ENCODE results near the gene THAP12.
"Not testable (repeated sequence)": the region's sequence is repeated elsewhere in the genome, so short reads cannot be mapped to it uniquely, and the experiment has no call there.

Gene THAP12

GRCh38 chr11:76415073-76415472 lies 34.1 kb upstream of the THAP12 start:
- Histone ChIP-seq H3K4me3 (ENCODE audit: low read depth, low read length) (no peak overlapping the region), H3K36me3 (no peaks in the 10 kb centered on the region), H3K27me3 (ENCODE audit: insufficient read depth, low read depth, severe bottlenecking) (no peaks in the 10 kb centered on the region), H3K9me3 (ENCODE audit: severe bottlenecking) (no peaks in the 10 kb centered on the region), H3K27ac (no peak overlapping the region)
- no peak for DNase-seq
- TF ChIP-seq CTCF (IDR thresholded peaks at IDR 0.05; ENCODE audit: low read depth, low read length) = no peak

GRCh38 chr11:76410851-76411357 lies 30.0 kb upstream of the THAP12 start:
- Histone ChIP-seq H3K27ac (no peak overlapping the region), H3K4me3 (ENCODE audit: low read depth, low read length) (no peak overlapping the region), H3K36me3 (no peaks in the 10 kb centered on the region), H3K9me3 (ENCODE audit: severe bottlenecking) (no peaks in the 10 kb centered on the region), H3K27me3 (ENCODE audit: insufficient read depth, low read depth, severe bottlenecking) (no peaks in the 10 kb centered on the region)
- peak; percentile 60 for TF ChIP-seq CTCF (IDR thresholded peaks at IDR 0.05; ENCODE audit: low read depth, low read length)
- peak; percentile 81 for DNase-seq

- Histone ChIP-seq H3K4me3 (ENCODE audit: low read depth, low read length) (peak overlapping the region; percentile 15; the same call in 1 of the 2 replicates), H3K27ac (peak overlapping the region; percentile 52; the same call in 1 of the 2 replicates), H3K9me3 (ENCODE audit: severe bottlenecking) (no peaks in the 10 kb centered on the region), H3K36me3 (no peaks in the 10 kb centered on the region), H3K27me3 (ENCODE audit: insufficient read depth, low read depth, severe bottlenecking) (no peaks in the 10 kb centered on the region)
- DNase-seq = peak; percentile 67
- TF ChIP-seq CTCF (IDR thresholded peaks at IDR 0.05; ENCODE audit: low read depth, low read length) = no peak
Observed at GRCh38 chr11:76408171-76408965, 27.4 kb upstream of the THAP12 start.

GRCh38 chr11:76406359-76406758 lies 25.4 kb upstream of the THAP12 start:
- H3K4me3 ChIP-seq (ENCODE audit: low read depth, low read length) = no peak overlapping the region
- no peak for DNase-seq
- no peaks in the 10 kb centered on the region for H3K36me3 ChIP-seq
- no peaks in the 10 kb centered on the region for H3K9me3 ChIP-seq (ENCODE audit: severe bottlenecking)
- no peak for TF ChIP-seq CTCF (IDR thresholded peaks at IDR 0.05; ENCODE audit: low read depth, low read length)
- H3K27me3 ChIP-seq (ENCODE audit: insufficient read depth, low read depth, severe bottlenecking) = no peaks in the 10 kb centered on the region
- H3K27ac ChIP-seq = no peak overlapping the region

- H3K27ac ChIP-seq; DNase-seq; H3K9me3 ChIP-seq (ENCODE audit: severe bottlenecking); H3K27me3 ChIP-seq (ENCODE audit: insufficient read depth, low read depth, severe bottlenecking); H3K36me3 ChIP-seq; H3K4me3 ChIP-seq (ENCODE audit: low read depth, low read length): not testable (repeated sequence)
Observed at GRCh38 chr11:76401484-76401883, 20.6 kb upstream of the THAP12 start.

- no peaks in the 10 kb centered on the region for H3K9me3 ChIP-seq (ENCODE audit: severe bottlenecking)
- H3K27ac ChIP-seq = no peak overlapping the region
- TF ChIP-seq CTCF (IDR thresholded peaks at IDR 0.05; ENCODE audit: low read depth, low read length) = no peak
- H3K4me3 ChIP-seq (ENCODE audit: low read depth, low read length) = no peak overlapping the region
- DNase-seq = no peak
- H3K27me3 ChIP-seq (ENCODE audit: insufficient read depth, low read depth, severe bottlenecking) = no peaks in the 10 kb centered on the region
- H3K36me3 ChIP-seq = no peaks in the 10 kb centered on the region
Observed at GRCh38 chr11:76400967-76401366, 20.0 kb upstream of the THAP12 start.

All from WERI-Rb-1 (cell line).